SK-N-SH (cell line): ENCODE results near the gene PPDPF. TPM values are rescaled to one million over a fixed set of nuclear protein-coding genes. Genes with fewer than 3 reads are reported as not detected.

Source experiments
- CTCF ChIA-PET: fragments of 300-600, 350-600 bp; formaldehyde crosslinking; extraction: SDS; loops from one replicate; lab custom pipeline; 2021; lab: Yijun Ruan, JAX
- POLR2A ChIA-PET: fragments of 350-600 bp; sonication (Branson Sonifier 250); formaldehyde crosslinking; extraction: SDS; loops from one replicate; lab custom pipeline; 2020; ENCODE audit warnings: antibody characterized with exemption, inconsistent platforms; lab: Yijun Ruan, JAX
- DNase-seq: peaks from one replicate; pipeline ENCODE4 v3.0.0; 2012
- H2AFZ ChIP-seq: fragments of 200-600 bp; sonication (generic); 2 replicates; pipeline ENCODE4 v1.8.1; 2016; ENCODE audit warnings: antibody characterized with exemption, mild to moderate bottlenecking, low read depth
- H3F3A ChIP-seq: fragments of 200-600 bp; sonication (generic); replicated peaks from 2 replicates; pipeline ENCODE3; 2016; ENCODE audit warnings: antibody characterized with exemption, mild to moderate bottlenecking; ENCODE audit not compliant: insufficient read depth
- H3K27ac ChIP-seq, 2 experiments: fragments of 200-500 bp in 1 of 2; fragments of 200-600 bp in 1 of 2; sonication (Bioruptor generic) in 1 of 2; sonication (generic), shearing (Covaris generic) in 1 of 2; 2 replicates each; pipeline versions ENCODE4 v1.5.1 to v1.6.1; 2014 to 2016; ENCODE audit warnings: low read depth in 2 of 2, inconsistent platforms in 1 of 2, low read length in 1 of 2, mild to moderate bottlenecking in 1 of 2, mixed read lengths in 1 of 2
- H3K27me3 ChIP-seq: fragments of 200-600 bp; sonication (generic), shearing (Covaris generic); 2 replicates; pipeline ENCODE4 v1.6.1; 2016; ENCODE audit warnings: mixed run types; ENCODE audit not compliant: insufficient read depth
- H3K36me3 ChIP-seq, 2 experiments: fragments of 200-500 bp in 1 of 2; fragments of 200-600 bp in 1 of 2; sonication (Bioruptor generic) in 1 of 2; sonication (generic) in 1 of 2; replicated peaks in 1 of 2; 2 replicates each; pipeline versions ENCODE3 to v1.5.1; 2014 to 2016; ENCODE audit warnings: low read length in 1 of 2, mild to moderate bottlenecking in 1 of 2; ENCODE audit not compliant: insufficient read depth in 2 of 2, control insufficient read depth in 1 of 2
- H3K4me1 ChIP-seq, 2 experiments: fragments of 200-500 bp in 1 of 2; fragments of 200-600 bp in 1 of 2; sonication (Bioruptor generic) in 1 of 2; sonication (generic), shearing (Covaris generic) in 1 of 2; 2 replicates each; pipeline versions ENCODE4 v1.5.1 to v1.6.1; 2014 to 2016; ENCODE audit warnings: low read depth in 1 of 2, low read length in 1 of 2, mixed run types in 1 of 2; ENCODE audit not compliant: insufficient read depth in 2 of 2, control insufficient read depth in 1 of 2
- H3K4me2 ChIP-seq: fragments of 200-600 bp; sonication (generic), shearing (Covaris generic); 2 replicates; pipeline ENCODE4 v1.6.1; 2017; ENCODE audit warnings: mixed run types
- H3K4me3 ChIP-seq, 2 experiments: fragments of 200-500 bp in 1 of 2; fragments of 200-600 bp in 1 of 2; sonication (Bioruptor generic) in 1 of 2; sonication (generic), shearing (Covaris generic) in 1 of 2; 2 replicates each; pipeline versions ENCODE4 v1.5.1 to v1.8.1; 2014 to 2016; ENCODE audit warnings: low read depth in 2 of 2, inconsistent platforms in 1 of 2, low read length in 1 of 2, mild to moderate bottlenecking in 1 of 2, mixed read lengths in 1 of 2, moderate library complexity in 1 of 2
- H3K79me2 ChIP-seq: fragments of 200-600 bp; sonication (generic); 2 replicates; pipeline ENCODE4 v1.8.1; 2017; ENCODE audit warnings: mild to moderate bottlenecking; ENCODE audit not compliant: insufficient read depth
- H3K9ac ChIP-seq: fragments of 200-600 bp; sonication (generic); 2 replicates; pipeline ENCODE4 v1.6.1; 2017; ENCODE audit warnings: mixed run types
- H3K9me2 ChIP-seq: fragments of 200-600 bp; sonication (generic); 2 replicates; pipeline ENCODE4 v1.6.1; 2017; ENCODE audit warnings: mixed run types
- H3K9me3 ChIP-seq: fragments of 200-600 bp; sonication (generic); 2 replicates; pipeline ENCODE4 v1.6.1; 2017; ENCODE audit warnings: mixed run types, mild to moderate bottlenecking, moderate library complexity
- H4K20me1 ChIP-seq: fragments of 200-600 bp; sonication (generic); 2 replicates; pipeline ENCODE4 v1.6.1; 2017; ENCODE audit warnings: mild to moderate bottlenecking, mixed run types; ENCODE audit not compliant: insufficient read depth
- CHD2 ChIP-seq: fragments of 150-350 bp; IDR thresholded peaks from 2 replicates; pipeline ENCODE4 v1.6.1; 2018; ENCODE audit warnings: low read length; ENCODE audit not compliant: partially characterized antibody
- CTCF ChIP-seq: fragments of 200-600 bp; sonication (generic); IDR thresholded peaks from 2 replicates; pipeline ENCODE4 v1.6.1; 2017; ENCODE audit warnings: antibody characterized with exemption, mild to moderate bottlenecking, moderate library complexity
- ELF1 ChIP-seq: IDR thresholded peaks from 2 replicates; pipeline ENCODE4 v1.4.0; 2012
- EP300 ChIP-seq, 2 experiments: IDR thresholded peaks; 2 replicates each; pipeline versions ENCODE4 v1.4.0 to v1.6.1; 2012; ENCODE audit warnings: borderline replicate concordance in 1 of 2, low read depth in 1 of 2, low read length in 1 of 2
- GABPA ChIP-seq: IDR thresholded peaks from 2 replicates; pipeline ENCODE4 v1.4.0; 2012; ENCODE audit warnings: low read depth, mild to moderate bottlenecking
- NRF1 ChIP-seq: IDR thresholded peaks from 2 replicates; pipeline ENCODE4 v1.6.1; 2012; ENCODE audit warnings: low read depth, mild to moderate bottlenecking, low read length
- RAD21 ChIP-seq: IDR thresholded peaks from 2 replicates; pipeline ENCODE4 v1.6.1; 2012; ENCODE audit warnings: mild to moderate bottlenecking, low read length
- RCOR1 ChIP-seq: fragments of 150-350 bp; IDR thresholded peaks from 2 replicates; pipeline ENCODE4 v1.6.1; 2017; ENCODE audit warnings: antibody characterized with exemption, low read length
- SMC3 ChIP-seq: IDR thresholded peaks from 2 replicates; pipeline ENCODE4 v1.6.1; 2012; ENCODE audit warnings: low read depth, low read length, improper control_type of control experiment
- WGBS: methylation state at CpG from one replicate; pipeline ENCODE4 v1.1.6; 2017; ENCODE audit warnings: low lambda C conversion rate; 5-methylcytosine and 5-hydroxymethylcytosine counted together
- polyA plus RNA-seq, 3 experiments: library from polyadenylated mRNA; depleted of rRNA; stranded (reverse); fragments of >200 nt; gene quantifications; 2 replicates each; pipeline ENCODE4 v1.2.3, GENCODE V29; 2012

PPDPF gene
- polyA plus RNA-seq, 1 of the 3 experiments (the other 2 are of a cell fraction) = 71.4 TPM

GRCh38 chr20:63536997-63537524 lies 16.5 kb downstream of the PPDPF start, which contains the start of gene PTK6:
Gene PTK6, minus strand, starts transcription at chr20:63537376. Its CDS starts 62 bp downstream, at chr20:63537314.
- no peaks in the 10 kb centered on the region for H3F3A ChIP-seq
- CTCF ChIA-PET = interaction anchor here (0.6 to 6.3 kb wide), 49 partner anchors 8 to 499 kb away, joined by 3 to 82 read pairs (median 5); partner anchors contain the start of genes C20orf204, PPDPF, PRPF6 and SAMD10

GRCh38 chr20:63537525-63538203 lies 17.1 kb downstream of the PPDPF start:
- peaks cover 0 to 32% of the 10 kb centered on the region in 2 experiments; a peak in 1 of 4 replicates for H3K4me1 ChIP-seq
- peak overlapping the region in 1 of 2 experiments; percentile 29; a peak in 2 of 4 replicates for H3K4me3 ChIP-seq
- WGBS = 11% methylated on average over 10 of the region's 34 CpGs
- no peaks in the 10 kb centered on the region for H3F3A ChIP-seq
- H3K79me2 ChIP-seq = no peaks in the 10 kb centered on the region
- no peaks in the 10 kb centered on the region for H4K20me1 ChIP-seq
- ChIA-PET CTCF (interaction anchor here (0.6 to 6.3 kb wide), 70 partner anchors 9 to 584 kb away, joined by 3 to 82 read pairs (median 4); partner anchors contain the start of genes C20orf204, GMEB2, PPDPF and PRPF6), POLR2A (interaction anchor here (0.9 to 1.4 kb wide), 2 partner anchors 41 to 80 kb away, joined by 3 read pairs; no protein-coding TSS in a partner anchor)
- H3K9me3 ChIP-seq = no peaks in the 10 kb centered on the region
- peak overlapping the region in 1 of 2 experiments; percentile 76; a peak in 2 of 4 replicates for H3K27ac ChIP-seq
- no peaks in the 10 kb centered on the region for H3K27me3 ChIP-seq
- H3K9me2 ChIP-seq = no peaks in the 10 kb centered on the region
- peak; percentile 97 for DNase-seq
- TF ChIP-seq SMC3 (peak; percentile 78), EP300 (IDR thresholded peaks at IDR 0.05; ENCODE audit: borderline replicate concordance in 1 of 2, low read depth in 1 of 2, low read length in 1 of 2) (no peak), NRF1 (no peak), RAD21 (peak; percentile 93), CTCF (peak; percentile 81), GABPA (peak; percentile 43; the same call in 1 of the 2 replicates), ELF1 (0 out of 2 replicates have a peak, but pooled peaks have one; percentile 5), CHD2 (peak; percentile 10)
- 0 out of 2 replicates have a peak overlapping the region, but pooled peaks have one; percentile 52 for H3K4me2 ChIP-seq
- peak overlapping the region; percentile 8; the same call in 1 of the 2 replicates for H2AFZ ChIP-seq
- no peaks in the 10 kb centered on the region for H3K36me3 ChIP-seq
- H3K9ac ChIP-seq = no peak overlapping the region

More at GRCh38 chr20:63536997-63537524, 16.5 kb downstream of the PPDPF start, which contains the start of gene PTK6:
- peak within 1 kb of the TSS in 1 of 2 experiments; percentile 76; a peak in 2 of 4 replicates for H3K27ac ChIP-seq
- no peak for DNase-seq
- H3K79me2 ChIP-seq = no peaks in the 10 kb centered on the region
- 81% methylated on average over 12 of the region's 29 CpGs for WGBS
- POLR2A ChIA-PET = interaction anchor here (0.6 to 1.4 kb wide), 9 partner anchors 16 to 502 kb away, joined by 3 to 16 read pairs (median 3); partner anchors contain the start of genes HELZ2, PPDPF, RTEL1 and TPD52L2
- peak within 1 kb of the TSS; percentile 8; the same call in 1 of the 2 replicates for H2AFZ ChIP-seq
- no peaks in the 10 kb centered on the region for H3K9me2 ChIP-seq
- no peaks in the 10 kb centered on the region for H3K9me3 ChIP-seq
- H3K4me1 ChIP-seq = peaks cover 0 to 32% of the 10 kb centered on the region in 2 experiments; a peak in 1 of 4 replicates
- H3K4me2 ChIP-seq = 0 out of 2 replicates have a peak within 1 kb of the TSS, but pooled peaks have one; percentile 52
- H3K27me3 ChIP-seq = no peaks in the 10 kb centered on the region
- no peak within 1 kb of the TSS for H3K9ac ChIP-seq
- no peak for TF ChIP-seq RCOR1
- TF ChIP-seq, all 33 proteins: peak for 0
- Histone ChIP-seq H3K4me3 (peak within 1 kb of the TSS in 1 of 2 experiments; percentile 29; a peak in 2 of 4 replicates), H4K20me1 (no peaks in the 10 kb centered on the region), H3K36me3 (no peaks in the 10 kb centered on the region)
